Gastrocnemius medialis (tissue), 4 donors: ENCODE results near the gene SYT7. TPM values are rescaled to one million over a fixed set of nuclear protein-coding genes. Genes with fewer than 3 reads are reported as not detected.

ENCODE experiments used
- microRNA counts, 2 donors: library from miRNA; unstranded; fragments of <30 nt; microRNA quantifications; one replicate each; lab custom pipeline; 2016
- microRNA-seq, 2 donors: library from miRNA; unstranded; fragments of <30 nt; microRNA quantifications; one replicate each; pipeline ENCODE4, GENCODE V29; 2016; ENCODE audit warnings: borderline replicate concordance in 2 of 2
- total RNA-seq, 4 donors: library from RNA; depleted of rRNA; stranded (reverse); fragments of >200 nt; gene quantifications; one replicate each; pipeline versions ENCODE4 v1.1.0 to v1.2.3, GENCODE V29; 2016

The SYT7 gene
- total RNA-seq, 4 donors from 2014 or later, result 0.68 to 4.9 (median 1.4) TPM

MicroRNA genes within 50 kb of the gene (microRNA counts, 767-probe panel; counts per million panel counts)
- 356 to 448 counts per million in 2 donors for microRNA hsa-miR-4488 (lab: Ali Mortazavi, UCI)

Small RNAs within 50 kb of the gene (microRNA-seq; reads per million reads assigned to microRNA genes)
- 0 reads per million in 2 donors for gene MIR4488

Other genes with a start within 250 kb of the SYT7 start
- 100 to 1,000 TPM; 175 to 215 (median 189) TPM for gene DDB1, start 248.0 kb downstream of the SYT7 start, total RNA-seq
- 10 to 100 TPM in 3 of 4 donors, 1 to 10 TPM in 1; 6.7 to 14.8 (median 11.8) TPM for gene TKFC, start 247.8 kb downstream of the SYT7 start, total RNA-seq
- gene CYB561A3, start 219.2 kb downstream of the SYT7 start, total RNA-seq, result 10 to 100 TPM; 23.7 to 56.6 (median 26.4) TPM
- gene TMEM138, start 218.7 kb downstream of the SYT7 start, total RNA-seq, result 10 to 100 TPM in 3 of 4 donors, 1 to 10 TPM in 1; 9.4 to 18.4 (median 13.9) TPM
- 1 to 10 TPM; 2.6 to 8.5 (median 5.2) TPM for gene TMEM216, start 188.5 kb downstream of the SYT7 start, total RNA-seq
- 100 to 1,000 TPM in 1 of 4 donors, 10 to 100 TPM in 3; 38.9 to 180 (median 42.5) TPM for gene CPSF7, start 151.1 kb downstream of the SYT7 start, total RNA-seq
- 10 to 100 TPM; 32.1 to 84.4 (median 53.8) TPM for gene SDHAF2, start 151.0 kb downstream of the SYT7 start, total RNA-seq
- gene LRRC10B, start 72.3 kb downstream of the SYT7 start, total RNA-seq, result 1 to 10 TPM in 1 of 4 donors, under 1 TPM in 1, not detected in 2; 0.13 to 1.0 TPM
- gene DAGLA, start 99.3 kb upstream of the SYT7 start, total RNA-seq, result 1 to 10 TPM in 3 of 4 donors, under 1 TPM in 1; 0.58 to 5.5 (median 2.9) TPM
- under 1 TPM in 1 of 4 donors, not detected in 3; 0.07 TPM for gene MYRF, start 171.6 kb upstream of the SYT7 start, total RNA-seq
- gene TMEM258, start 211.5 kb upstream of the SYT7 start, total RNA-seq, result 10 to 100 TPM; 36.5 to 51.8 (median 47.2) TPM
- gene FEN1, start 211.8 kb upstream of the SYT7 start, total RNA-seq, result 10 to 100 TPM in 2 of 4 donors, 1 to 10 TPM in 2; 7.4 to 15.7 (median 9.5) TPM
- 100 to 1,000 TPM in 1 of 4 donors, 10 to 100 TPM in 3; 25.4 to 209 (median 62.5) TPM for gene FADS1, start 235.9 kb upstream of the SYT7 start, total RNA-seq
- gene FADS2, start 247.2 kb upstream of the SYT7 start, total RNA-seq, result 1 to 10 TPM; 1.5 to 6.4 (median 4.0) TPM